ENCODE measurements around the gene SEZ6L.

The SEZ6L gene

DNA sequence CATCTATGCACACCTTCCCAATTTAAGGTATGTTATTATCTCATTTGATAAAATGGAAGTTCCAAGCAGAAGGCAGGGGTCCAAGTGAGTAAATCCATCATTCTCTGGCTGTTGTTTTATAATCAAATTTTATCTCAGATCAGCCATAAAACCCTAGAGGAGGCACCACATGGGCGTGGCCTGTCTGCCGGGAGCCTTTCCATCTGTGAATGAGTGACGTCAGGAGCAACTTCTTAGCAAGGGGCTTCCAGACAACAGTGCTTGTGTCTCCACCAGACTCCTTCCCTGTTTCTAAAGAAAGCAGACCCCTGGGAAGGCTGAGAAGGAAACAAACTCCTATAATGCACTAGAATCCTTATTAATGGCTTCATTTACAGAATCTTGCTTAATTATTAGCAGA is 13.5 kb downstream of the SEZ6L start:
- DNase-seq: no peak

DNA sequence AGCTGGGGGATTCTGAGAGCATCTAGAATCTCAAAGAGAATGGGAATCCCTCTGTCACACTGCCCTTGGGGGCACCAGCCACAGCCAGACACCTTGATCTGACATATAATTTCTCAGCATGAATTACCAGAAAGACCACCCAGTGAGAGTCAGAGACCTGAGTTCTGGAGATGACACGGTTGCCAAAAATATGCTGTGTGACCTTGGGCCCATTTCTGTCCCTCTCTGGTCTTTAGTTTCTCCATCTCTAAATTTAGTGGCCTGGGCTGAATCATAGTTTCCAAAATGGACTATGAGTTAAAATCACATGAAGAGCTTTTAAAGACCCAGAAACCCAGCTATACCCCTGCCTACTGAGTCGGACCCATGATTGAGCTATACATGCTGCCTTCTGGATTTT is 15.9 kb downstream of the SEZ6L start:
- no peak for DNase-seq

- DNase-seq: no peak
These were observed 19.1 kb downstream of the SEZ6L start for GRCh38 chr22:26188341-26188740.

DNA sequence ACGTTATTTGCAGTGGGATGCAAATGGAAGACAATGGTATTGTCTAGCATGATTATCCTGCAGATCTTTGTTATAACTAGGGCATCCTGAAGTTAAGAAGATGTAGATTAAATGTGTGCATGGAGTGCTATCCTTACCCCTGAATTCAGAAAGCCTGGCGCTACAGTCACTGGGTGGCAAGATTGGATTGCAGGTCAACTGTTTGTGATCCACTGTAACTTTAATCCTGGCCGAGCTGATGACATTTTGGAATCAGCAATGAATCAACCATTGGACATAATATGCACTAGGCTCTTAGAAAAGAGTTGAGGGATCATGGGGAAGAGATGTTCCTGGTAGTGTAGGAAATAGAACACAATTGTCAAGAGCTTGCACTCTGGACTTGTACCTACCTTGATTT is 25.1 kb downstream of the SEZ6L start:
- DNase-seq: no peak

DNA sequence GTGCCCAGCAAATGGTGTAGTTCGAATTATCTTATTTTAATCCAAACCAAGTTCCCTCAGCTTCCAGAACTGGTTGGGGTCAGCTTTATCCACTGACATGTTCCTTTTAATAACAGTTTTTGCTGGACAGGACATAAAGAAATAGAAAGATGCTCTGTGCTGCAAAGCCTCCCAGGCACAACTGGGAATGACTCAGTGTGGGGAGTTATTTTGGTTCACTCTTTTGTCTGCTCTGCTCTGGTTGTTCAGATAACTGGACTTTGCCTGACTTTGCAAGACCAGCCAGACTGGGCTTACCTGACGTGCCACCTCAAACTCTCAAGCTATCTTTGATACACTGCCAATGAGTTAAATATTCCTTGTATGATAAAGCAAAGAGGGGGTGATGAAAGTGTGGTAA is 25.6 kb downstream of the SEZ6L start:
- no peak for DNase-seq

- DNase-seq: no peak
These were observed 27.4 kb downstream of the SEZ6L start for GRCh38 chr22:26196657-26197056.

- no peak for DNase-seq
These were observed 28.2 kb downstream of the SEZ6L start for GRCh38 chr22:26197425-26197824.

DNA sequence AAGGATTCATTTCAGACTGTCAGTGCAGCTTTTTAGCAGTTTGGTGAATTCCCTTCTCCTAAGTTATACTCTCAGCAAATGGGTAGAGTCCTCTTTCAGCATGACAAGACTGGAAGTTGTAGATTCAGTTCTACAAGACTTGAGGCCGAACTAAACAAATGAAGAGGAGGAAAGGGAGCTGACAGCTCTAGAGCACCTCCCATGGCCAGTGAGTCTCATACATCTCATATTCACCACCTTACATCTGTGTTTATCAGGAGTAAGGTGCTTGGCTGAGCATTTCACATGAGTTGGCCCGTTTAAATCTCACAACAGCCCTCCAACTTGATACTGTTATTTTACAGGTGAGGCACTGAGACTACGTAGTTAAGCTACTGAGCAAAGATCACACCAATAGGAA is 30.4 kb downstream of the SEZ6L start:
- no peak for DNase-seq

DNA sequence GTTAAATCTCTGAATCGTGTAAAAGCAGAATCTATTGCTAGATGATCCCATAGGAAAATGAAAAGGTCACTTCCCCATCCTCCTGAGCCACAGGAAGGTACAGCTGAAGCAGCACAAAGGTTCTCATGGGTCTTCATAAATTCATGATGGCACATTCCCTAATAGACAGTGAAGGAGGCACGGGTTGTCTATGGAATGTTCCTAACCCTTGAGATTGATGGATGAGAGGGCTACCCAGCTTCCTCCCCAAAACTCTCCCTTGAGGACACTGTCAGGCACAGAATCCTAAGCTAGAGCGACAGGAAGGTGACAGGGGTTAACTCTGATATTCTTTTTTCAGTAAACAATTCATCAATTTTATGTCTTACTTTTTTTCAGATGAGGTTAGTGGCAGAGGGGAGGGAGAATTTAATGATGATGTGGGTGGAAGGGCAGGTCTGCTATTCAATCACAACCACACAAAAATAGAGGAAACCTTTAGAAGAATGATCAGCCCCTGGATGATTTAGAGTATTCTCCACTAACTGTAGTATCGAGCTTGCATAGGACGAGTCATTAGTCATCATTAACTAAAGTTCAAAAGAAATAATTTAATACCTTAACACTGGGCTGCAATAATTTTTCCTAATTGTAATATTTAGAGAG is 33.1 kb downstream of the SEZ6L start:
- no peak for DNase-seq

DNA sequence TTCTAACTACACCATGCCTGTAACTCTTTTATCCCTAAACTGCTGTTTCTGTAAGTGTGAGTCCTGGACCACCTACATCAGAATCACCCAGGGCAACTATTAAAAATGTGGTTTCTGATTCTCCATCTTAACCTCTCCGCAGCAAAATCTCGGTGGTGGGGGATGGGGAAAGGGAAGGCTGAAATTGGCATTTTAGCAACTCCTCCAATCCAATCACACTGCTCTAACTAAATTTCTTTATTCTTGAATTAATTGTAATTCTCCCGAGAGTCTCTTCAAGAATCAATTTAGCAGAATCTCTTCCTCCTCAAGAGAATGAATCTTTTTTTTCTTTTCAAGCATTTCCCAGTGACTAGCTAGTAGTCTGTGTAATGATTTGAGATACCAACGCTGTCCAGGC is 36.2 kb downstream of the SEZ6L start:
- no peak for DNase-seq

DNA sequence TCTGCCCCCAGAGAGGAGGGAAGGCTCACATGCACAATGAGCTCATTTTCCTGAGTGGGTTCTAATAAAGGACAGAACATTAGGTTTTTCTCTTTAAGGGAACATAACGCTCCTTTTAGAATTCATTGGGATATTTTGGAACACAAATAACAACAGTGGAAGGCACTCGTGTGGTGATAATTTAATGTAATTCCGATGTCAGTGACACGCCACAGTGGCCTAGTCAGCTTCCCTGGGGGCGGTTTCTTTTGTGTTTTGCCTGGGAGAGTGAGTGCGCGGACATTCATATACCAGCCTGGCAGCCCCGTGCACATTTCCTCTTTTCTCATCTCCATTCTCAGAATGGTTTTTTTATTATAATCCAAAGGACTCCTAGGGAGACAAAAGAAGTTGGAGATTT is 41.1 kb downstream of the SEZ6L start:
- no peak for DNase-seq

- DNase-seq: no peak
These were observed 44.6 kb downstream of the SEZ6L start for GRCh38 chr22:26213826-26214225.

GRCh38 chr22:26214466-26214865 is 45.2 kb downstream of the SEZ6L start:
- DNase-seq: no peak

GRCh38 chr22:26215736-26216135 is 46.5 kb downstream of the SEZ6L start:
- no peak for DNase-seq

DNA sequence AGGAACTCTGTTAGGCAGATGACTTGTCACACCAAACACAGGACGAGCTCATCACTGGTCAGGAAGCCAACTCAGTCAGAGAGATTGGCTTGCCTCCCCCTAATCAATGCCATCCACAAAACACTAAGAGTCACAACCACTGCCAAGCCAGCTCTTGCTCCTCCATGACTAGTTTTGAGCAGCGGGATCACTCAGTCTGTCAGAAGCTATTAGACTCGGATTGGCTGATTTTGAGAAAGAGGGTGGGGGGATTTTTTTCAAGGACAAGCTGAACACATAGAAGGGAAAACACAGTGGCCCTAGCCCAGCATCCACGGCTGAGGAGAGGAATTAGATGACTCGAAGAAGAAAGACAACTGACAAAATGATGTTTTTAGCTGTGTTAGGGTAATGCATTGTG is 55.9 kb downstream of the SEZ6L start:
- peak; percentile 70 for DNase-seq

DNA sequence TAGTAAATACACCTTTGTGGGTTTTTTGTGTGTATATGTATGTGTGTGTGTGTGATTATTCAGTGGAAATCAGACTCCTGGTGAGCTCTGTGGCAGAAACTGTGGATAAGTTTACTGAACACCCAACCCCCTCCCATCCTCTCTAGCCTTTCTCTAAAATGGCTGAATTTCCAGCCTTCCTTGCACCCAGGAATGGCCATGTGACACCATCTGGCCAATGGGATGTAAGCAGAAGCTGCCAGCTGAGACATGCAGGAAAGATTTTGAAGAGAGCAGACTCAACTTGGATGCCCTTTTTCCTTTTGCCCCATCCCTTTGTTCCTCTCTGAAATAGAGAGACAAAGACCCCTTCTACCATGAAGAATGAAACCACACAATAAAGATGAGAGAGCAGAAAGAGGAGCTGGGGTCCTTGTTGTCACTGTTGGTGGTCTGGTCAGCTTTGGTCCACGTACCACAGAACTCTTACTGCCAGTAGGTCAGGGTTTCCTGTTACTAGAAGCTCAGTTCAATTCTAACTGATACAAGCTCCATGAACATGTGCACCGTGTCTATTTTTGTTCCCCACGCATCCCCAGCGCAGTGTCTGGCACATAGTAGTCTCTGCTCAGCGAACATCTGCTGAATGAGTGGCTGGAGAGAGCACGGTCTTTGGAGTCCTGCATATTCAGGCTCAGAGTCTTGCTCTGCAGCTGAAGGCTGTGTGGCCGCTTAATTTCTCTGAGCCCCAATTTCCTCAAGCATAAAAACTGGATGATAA is 57.5 kb downstream of the SEZ6L start:
- DNase-seq: no peak

- no peak for DNase-seq
These were observed 60.6 kb downstream of the SEZ6L start for GRCh38 chr22:26229910-26230309.

GRCh38 chr22:26234296-26234695 is 65.0 kb downstream of the SEZ6L start:
- DNase-seq: peak; percentile 58

- DNase-seq: peak; percentile 62
These were observed 66.7 kb downstream of the SEZ6L start for GRCh38 chr22:26235792-26236487.

DNA sequence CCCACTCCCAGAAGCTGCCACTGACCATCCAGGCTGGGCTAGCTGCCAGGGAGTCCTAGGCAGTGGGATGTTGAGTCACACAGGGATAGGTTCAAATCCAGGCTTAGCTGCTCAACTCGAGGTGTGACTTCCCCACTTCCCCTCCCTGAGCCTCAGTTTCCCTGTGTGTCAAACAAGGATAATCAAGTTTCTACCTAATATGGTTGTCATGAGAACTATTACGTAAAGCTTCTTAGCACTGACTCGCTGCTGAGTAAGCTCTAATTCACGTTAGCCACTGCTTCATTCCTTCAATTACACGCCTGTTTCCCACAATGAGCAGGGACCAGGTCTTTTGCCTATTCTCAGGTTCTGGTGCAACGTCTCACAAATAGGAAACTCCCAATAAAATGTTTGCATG is 67.7 kb downstream of the SEZ6L start:
- DNase-seq: no peak

DNA sequence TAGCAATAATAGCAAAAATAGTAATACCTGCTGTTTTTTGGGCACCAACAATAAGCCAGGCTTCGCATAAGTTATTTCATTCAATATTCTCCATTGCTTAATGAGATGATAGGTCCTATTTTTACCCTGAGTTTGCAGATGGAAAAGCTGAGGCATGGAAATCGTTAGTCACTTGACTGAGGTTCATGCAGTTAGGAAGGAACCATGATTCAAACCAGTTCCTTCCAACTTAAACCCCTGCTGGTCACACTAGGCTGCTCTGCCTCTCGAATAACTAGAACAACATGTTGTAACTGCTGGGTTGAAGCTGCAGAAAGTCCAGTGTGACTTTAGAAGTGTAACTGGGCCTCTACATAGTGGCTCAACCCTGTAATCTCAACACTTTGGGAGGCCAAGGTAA is 69.3 kb downstream of the SEZ6L start:
- DNase-seq: no peak

DNA sequence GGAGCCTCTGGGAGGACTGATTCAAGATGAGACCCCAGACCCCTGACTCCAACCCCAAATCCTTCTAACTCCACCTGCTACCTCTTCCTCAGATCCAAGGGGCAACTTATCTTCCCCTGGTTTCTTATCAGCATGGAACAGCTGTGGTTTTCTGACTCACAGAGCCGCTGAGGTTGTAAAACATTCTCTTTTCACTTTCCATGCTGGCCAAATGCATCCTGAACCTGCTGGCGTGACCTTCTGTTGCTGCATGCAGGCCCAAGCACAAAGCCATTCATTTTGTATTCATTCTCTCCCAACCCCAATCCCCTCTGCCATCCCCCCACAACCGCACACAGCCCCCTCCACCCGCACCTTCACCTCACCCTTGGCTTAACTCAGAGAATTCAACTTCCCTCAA is 70.3 kb downstream of the SEZ6L start:
- no peak for DNase-seq

- no peak for DNase-seq
These were observed 72.1 kb downstream of the SEZ6L start for GRCh38 chr22:26241361-26241760.

GRCh38 chr22:26245001-26245400 is 75.7 kb downstream of the SEZ6L start:
- DNase-seq: no peak
